HG02885 (cell line): Measurements from ENCODE around the gene OOSP4B.
"Not testable (repeated sequence)": the region's sequence is repeated elsewhere in the genome, so short reads cannot be mapped to it uniquely, and the experiment has no call there.

Source experiments
- ATAC-seq: cut with Tn5 transposase; IDR thresholded peaks from one replicate; pipeline ENCODE4 v1.9.1; 2021; ENCODE audit warnings: mild to moderate bottlenecking; ENCODE audit not compliant: unreplicated experiment, poor library complexity

OOSP4B gene

GRCh38 chr11:60016881-60017280, at the start of gene OOSP4B:
Gene OOSP4B (plus strand): TSS chr11:60017181.
- no peak for ATAC-seq

- no peak for ATAC-seq
These were observed 49.1 kb upstream of the OOSP4B start for GRCh38 chr11:59967677-59968394.

- no peak for ATAC-seq
These were observed 48.6 kb upstream of the OOSP4B start for GRCh38 chr11:59968395-59968783.

- ATAC-seq, result no peak
These were observed 43.9 kb upstream of the OOSP4B start for GRCh38 chr11:59973097-59973496.

GRCh38 chr11:59981106-59981770, 35.7 kb upstream of the OOSP4B start:
- ATAC-seq, result no peak

- not testable (repeated sequence) for ATAC-seq
These were observed 34.9 kb upstream of the OOSP4B start for GRCh38 chr11:59982037-59982436.

GRCh38 chr11:59983212-59983611, 33.8 kb upstream of the OOSP4B start:
- ATAC-seq, result no peak

- ATAC-seq, result no peak
These were observed 32.6 kb upstream of the OOSP4B start for GRCh38 chr11:59984368-59984767.

GRCh38 chr11:59990421-59990820, 26.6 kb upstream of the OOSP4B start:
- no peak for ATAC-seq

GRCh38 chr11:59992425-59992824, 24.6 kb upstream of the OOSP4B start:
- ATAC-seq, result no peak

- ATAC-seq, result no peak
These were observed 19.2 kb upstream of the OOSP4B start for GRCh38 chr11:59997800-59998199.

GRCh38 chr11:59999691-60000090, 17.3 kb upstream of the OOSP4B start:
- ATAC-seq, result no peak

- ATAC-seq, result no peak
These were observed 13.3 kb upstream of the OOSP4B start for GRCh38 chr11:60003729-60004128.

GRCh38 chr11:60005360-60005759, 11.6 kb upstream of the OOSP4B start:
- ATAC-seq, result no peak

GRCh38 chr11:60018058-60018457, 1.1 kb downstream of the OOSP4B start:
- ATAC-seq, result no peak

- ATAC-seq, result not testable (repeated sequence)
These were observed 3.4 kb downstream of the OOSP4B start for GRCh38 chr11:60020376-60020775.

- no peak for ATAC-seq
These were observed 12.1 kb downstream of the OOSP4B start for GRCh38 chr11:60029015-60029632.

GRCh38 chr11:60040109-60040508, 23.1 kb downstream of the OOSP4B start, which contains the start of gene OOSP2:
Gene OOSP2 (plus strand): TSS chr11:60040409. CDS start chr11:60040460, 51 bp downstream.
- no peak for ATAC-seq

GRCh38 chr11:60050422-60050821, 33.4 kb downstream of the OOSP4B start:
- ATAC-seq, result not testable (repeated sequence)

GRCh38 chr11:60050839-60051238, 33.9 kb downstream of the OOSP4B start:
- ATAC-seq, result not testable (repeated sequence)

GRCh38 chr11:60056349-60056969, 39.5 kb downstream of the OOSP4B start, which contains the start of gene MS4A3:
Gene MS4A3 (plus strand): TSS chr11:60056665. CDS start chr11:60061161, 4,496 bp downstream.
- no peak for ATAC-seq
